ENCODE data around the gene DBR1.

DNA sequence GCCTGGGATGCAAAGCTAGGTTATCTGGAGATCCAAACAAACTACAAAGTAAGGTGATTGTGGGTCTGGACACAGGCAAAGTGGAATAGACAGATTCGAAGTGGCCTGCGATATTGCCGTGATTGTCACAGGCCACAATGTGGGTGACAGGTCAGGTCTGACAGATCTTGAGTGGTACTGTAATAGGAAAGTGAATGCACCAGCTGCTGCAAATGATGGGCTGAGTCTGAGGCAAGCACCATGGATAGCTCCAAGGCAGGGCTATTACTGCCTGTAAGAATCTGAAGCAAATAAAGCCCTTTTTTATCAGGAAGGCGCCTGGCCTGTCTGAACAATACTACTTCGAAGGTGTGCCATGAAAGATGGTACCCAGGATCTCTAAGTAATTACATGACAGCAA lies 22.3 kb upstream of the DBR1 start:
- TF ChIP-seq ZNF274 (IDR thresholded peaks at IDR 0.05; ENCODE audit: low read depth, low read length) (no peak), SUZ12 (IDR thresholded peaks at IDR 0.05; ENCODE audit: extremely low read depth, insufficient read depth, insufficient read length) (no peak), YY1 (IDR thresholded peaks at IDR 0.05; ENCODE audit: insufficient read depth, insufficient read length) (no peak)
